NCI-H1417 treated with DMSO at 0.1 percent for 48 hours (cell line): ENCODE data around the gene USP6NL.

Experiments
- DNase-seq: peaks from one replicate; lab custom pipeline; 2025; lab: John Stamatoyannopoulos, UW

Gene USP6NL

GRCh38 chr10:11551104-11551503 lies 60.3 kb downstream of the USP6NL start:
- DNase-seq: no peak

GRCh38 chr10:11548768-11549099 lies 62.7 kb downstream of the USP6NL start:
- DNase-seq: no peak

GRCh38 chr10:11548065-11548767 lies 63.2 kb downstream of the USP6NL start:
- no peak for DNase-seq

DNA sequence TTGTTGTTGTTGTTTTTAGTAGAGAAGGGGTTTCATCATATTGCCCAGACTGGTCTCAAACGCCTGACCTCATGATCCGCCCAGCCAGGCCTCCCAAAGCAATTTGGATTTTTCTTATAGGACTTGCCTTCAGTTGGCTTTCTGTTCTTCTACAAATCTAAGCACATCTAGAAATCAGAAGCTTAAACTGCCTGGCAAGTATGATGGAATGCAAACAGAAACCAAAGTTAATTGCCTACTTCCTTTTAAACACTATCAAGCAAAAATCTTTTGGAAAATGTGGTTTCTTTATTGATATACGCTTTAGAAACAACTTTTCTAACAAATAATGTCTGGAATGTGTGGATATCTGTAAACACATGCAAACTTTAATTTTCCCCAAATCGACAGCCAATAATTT lies 64.9 kb downstream of the USP6NL start:
- no peak for DNase-seq

GRCh38 chr10:11541296-11541695 lies 70.2 kb downstream of the USP6NL start:
- DNase-seq: no peak

DNA sequence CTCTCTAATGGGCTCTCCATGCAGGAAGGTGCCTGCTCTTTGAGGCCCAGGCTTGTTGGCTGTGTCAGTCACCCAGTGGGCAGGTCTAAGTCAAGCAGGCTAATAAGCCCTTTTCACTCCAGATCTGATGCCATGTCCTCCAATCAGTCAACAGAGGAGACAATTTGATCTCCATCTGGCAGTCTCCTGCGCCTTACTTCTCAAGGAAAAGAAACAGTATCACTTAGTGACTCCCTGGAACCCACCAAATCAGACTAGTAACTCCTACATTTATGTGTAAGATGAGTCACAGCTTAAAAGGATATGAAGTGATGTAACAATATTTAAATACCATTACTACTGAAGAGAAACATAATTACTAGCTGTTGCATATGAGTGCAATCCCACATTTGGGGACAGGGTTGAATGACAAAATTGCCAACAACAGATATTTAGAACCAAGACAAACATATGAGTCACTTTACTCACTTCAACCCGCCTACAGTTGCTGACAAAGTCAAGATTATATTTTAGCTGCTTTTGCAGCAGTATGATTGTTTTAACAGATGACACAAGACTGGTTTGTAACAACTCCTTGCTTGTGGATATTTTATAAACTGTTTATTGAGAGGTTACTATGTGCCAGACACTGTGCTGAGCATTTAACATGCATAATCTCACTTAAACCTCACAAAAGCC lies 72.1 kb downstream of the USP6NL start:
- no peak for DNase-seq

- no peak for DNase-seq
These were observed 72.6 kb downstream of the USP6NL start for GRCh38 chr10:11538834-11539190.

- DNase-seq: no peak
These were observed 75.2 kb downstream of the USP6NL start for GRCh38 chr10:11536228-11536627.

DNA sequence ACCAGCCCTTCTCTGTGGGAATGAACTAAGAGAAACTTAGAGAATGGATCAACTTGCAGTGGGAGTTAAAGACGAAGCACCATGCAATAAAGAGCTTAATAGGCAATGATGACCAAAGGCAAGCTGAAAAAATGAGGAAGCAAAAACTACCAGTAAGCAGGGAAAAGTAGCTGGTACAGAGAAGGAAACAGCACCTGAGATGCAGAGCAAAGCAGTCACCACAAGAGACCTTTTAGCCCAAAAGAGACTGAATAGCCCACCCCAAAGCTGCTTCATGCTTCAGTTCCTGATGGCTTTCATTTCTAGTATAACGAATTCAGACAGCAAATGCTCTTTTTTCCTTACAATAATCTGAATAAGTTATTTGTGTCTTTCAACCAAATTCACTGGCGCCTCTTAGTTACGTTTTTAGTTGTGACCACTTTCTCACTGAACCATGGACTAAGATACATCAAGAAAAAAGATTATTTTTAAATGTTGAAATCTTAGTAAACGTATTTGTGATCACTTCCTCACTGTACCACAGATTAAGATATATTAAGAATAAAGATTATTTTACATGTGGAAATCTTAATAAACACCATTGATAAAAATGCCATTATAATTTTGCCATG lies 76.0 kb downstream of the USP6NL start:
- DNase-seq: no peak

- DNase-seq: no peak
These were observed 78.1 kb downstream of the USP6NL start for GRCh38 chr10:11533328-11533781.

DNA sequence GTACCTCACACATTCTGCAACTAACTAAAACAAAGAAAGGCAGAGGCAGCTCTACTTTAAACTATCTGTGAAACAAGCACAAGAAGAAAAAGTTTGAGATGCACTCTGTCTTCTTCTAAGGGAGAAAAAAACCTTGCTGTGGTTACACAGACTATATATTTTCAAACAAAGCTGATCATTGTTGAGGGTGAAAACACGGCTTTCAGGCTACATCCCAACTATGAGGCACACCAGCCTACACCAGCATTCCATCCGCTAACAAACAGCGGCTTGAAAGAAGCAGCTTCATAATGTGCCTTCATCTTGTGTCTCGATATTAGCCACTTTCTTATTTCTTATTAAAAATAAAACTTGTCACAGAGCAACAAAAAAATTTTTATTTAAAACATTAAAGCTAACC lies 79.1 kb downstream of the USP6NL start:
- no peak for DNase-seq

DNA sequence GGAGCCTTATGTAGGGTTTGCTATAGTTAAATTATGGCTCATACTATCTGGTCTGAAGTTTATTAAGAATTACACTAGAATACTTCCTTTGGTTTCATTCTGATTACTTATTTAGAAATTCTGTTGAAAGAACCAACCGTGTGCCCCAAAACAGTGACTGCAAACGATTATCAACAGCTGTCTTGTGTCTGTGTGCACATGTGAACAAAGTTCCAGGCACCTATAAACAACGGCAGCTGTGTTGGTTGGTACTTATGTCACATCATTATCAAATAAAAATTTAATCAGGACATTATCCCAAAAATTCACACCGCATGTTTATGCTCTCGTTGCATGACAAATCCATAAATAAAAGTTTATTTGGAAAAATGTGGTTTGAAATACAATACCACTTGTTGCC lies 80.6 kb downstream of the USP6NL start:
- no peak for DNase-seq

DNA sequence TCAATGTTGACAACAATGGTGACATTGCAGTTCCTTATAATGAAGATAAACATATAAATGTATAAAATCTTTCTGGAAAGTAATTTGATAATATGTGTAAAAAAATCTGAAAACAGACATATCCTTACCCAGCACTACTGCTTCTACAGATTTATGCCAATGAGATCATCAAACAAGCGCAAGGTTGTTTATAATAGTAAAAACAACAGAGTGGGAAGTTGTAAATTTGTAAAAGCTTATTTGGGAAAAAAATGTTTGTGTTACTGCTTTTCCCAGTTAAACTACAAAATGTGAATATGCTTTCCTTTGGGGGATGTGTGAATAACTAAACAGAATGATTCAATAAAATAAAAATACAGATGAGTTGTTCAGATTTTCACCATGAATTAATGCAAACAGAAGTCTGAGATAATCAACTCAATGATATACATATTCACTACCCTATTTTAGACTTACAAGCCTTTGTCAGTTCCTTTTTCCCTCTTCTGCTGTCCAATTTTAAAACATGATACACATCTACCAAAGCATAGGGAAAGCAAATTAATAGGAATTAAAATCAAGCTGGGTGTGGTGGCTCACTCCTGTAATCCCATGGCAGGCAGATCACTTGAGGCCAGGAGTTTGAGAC lies 82.1 kb downstream of the USP6NL start:
- no peak for DNase-seq

DNA sequence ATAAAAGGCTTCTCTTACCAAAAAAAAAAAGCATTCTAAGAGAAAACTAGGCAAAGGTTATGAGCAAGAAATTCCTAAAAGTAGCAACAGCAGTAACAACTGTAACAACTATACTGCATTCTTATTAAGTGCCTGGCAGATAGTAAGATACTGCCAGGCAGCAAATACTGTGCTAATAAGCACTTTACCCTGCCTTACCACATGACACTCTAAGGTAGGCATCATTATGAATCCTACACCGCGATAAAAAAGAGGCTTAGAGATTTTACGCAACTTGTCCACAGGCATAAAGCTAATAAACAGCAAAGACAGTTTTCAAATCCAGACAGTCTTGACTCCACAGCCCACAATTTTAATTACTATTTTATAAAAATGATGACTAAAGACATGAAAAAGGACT lies 83.2 kb downstream of the USP6NL start:
- DNase-seq: no peak

GRCh38 chr10:11527691-11528255 lies 83.7 kb downstream of the USP6NL start:
- no peak for DNase-seq

DNA sequence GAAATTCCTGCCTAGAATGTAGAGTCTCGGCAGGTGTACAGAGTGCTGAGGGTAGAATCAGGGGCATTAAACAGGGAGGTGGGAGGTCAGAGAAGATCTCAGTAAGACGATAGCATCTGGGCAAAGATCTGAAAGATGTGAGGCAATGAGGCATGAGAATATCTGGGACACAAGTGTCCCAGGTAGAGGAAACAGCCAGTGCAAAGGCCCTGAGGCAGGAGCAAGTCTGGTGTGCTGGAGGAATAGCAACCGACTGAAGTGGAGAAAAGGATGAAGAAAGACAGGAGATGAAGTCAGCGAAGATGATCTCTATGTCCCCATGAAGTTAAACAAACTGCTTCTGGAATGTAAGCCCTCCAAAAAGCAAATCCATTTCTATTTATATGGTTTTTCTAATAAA lies 84.4 kb downstream of the USP6NL start:
- no peak for DNase-seq

DNA sequence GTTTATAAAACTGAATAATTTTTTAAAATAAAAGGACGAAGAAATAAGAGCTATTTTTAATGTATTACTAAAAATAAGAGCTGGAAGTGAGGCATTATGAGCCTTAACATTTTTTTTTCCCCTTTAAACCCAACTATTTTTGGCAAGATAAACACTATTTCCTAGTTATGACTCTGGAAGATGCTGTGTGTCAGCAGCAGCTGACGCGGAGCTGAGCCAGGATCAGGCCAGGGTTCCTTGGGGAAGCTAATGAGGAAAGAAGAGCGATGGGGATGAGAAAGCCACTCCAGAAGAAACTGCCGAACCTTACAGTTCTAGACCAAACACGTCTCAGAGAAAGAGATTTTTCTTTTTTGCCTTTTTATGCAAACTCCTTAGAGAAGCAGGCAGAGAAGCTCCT lies 85.9 kb downstream of the USP6NL start:
- no peak for DNase-seq

DNA sequence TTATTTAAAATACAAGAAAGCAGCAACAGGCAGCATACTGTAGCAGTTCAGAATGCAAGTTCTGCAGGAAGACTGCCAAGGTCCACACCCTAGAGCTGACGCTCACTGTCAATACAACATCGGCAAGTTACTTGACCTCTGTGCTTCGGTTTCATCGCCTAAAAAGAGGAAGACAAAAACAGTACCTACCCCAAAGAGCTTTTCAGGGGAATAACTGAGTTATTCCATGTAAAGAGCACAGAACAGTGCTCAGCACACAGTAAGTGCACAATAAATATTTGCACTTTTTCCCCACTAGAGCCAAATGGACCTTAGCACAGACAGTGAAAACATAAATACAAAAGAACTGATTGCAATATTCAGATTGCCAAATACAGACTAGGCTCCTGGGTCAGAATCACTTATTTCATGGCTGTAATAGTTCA lies 88.6 kb downstream of the USP6NL start:
- no peak for DNase-seq

- DNase-seq: no peak
These were observed 89.6 kb downstream of the USP6NL start for GRCh38 chr10:11521860-11522259.

DNA sequence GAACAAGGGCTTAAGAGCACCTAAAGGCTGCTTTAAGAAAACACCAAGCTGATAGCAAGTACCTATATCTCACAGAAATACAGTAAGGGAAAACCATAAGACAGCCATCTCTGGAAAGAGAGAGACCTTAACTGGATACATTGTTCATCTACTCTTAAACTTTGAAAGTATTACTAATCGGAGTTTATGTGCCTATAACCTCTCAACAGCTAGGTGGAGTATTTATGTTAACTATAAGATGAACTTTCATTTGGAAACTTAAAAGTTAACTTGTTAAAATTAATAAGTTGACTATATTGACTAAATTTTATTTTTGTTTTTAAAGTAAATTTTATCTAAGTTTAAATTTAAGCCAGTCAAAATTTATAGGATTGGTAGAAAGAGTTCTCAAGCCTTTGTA lies 90.6 kb downstream of the USP6NL start:
- no peak for DNase-seq

DNA sequence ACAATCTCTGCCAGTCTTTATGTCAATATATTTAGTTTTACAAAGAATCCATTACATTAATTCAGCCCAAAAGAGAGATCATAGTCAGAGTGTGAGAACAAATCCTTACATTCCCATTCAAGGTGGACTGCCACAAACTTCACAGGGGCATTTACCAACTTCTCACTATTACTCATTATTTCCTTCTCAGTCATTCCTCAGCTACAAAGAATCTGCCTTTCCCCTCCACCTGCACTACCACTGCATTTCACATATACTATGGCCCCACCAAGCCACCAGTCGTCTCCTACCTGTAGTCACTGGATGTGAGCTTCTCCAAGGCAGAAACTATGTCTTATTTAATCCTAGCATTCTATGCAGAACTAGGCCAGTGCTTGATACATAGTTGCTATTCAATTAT lies 94.3 kb downstream of the USP6NL start:
- DNase-seq: no peak

DNA sequence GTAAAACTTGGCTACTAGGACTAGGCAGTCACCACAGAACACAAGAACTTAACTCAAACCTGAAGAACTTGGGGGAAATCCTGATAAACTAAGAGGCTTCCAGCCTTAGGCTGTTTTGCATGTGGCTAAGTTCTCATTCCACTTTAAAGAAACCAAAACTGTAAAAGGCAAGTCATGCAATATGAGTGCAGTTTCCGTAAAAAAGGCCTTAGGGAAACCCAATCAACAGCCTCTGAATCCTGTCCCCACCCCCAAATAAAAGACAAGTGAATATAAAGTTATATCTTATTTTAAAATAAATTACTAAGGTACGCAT lies 95.1 kb downstream of the USP6NL start:
- DNase-seq: no peak
